Tibial artery (tissue), 4 donors: ENCODE measurements around the gene NAT9.

Experiments
- DNase-seq, 2 donors: peaks; one replicate each; pipeline ENCODE4 v3.0.0-alpha.2; 2019
- H3K27ac ChIP-seq, 2 donors: fragments of 200-600 bp; sonication (generic) in 1 of 2; 1 replicate in 1 of 2; 2 replicates in 1 of 2; pipeline ENCODE4 v1.5.1; 2018 to 2019; ENCODE audit warnings: mild to moderate bottlenecking in 1 of 2
- H3K27me3 ChIP-seq, 2 donors: fragments of 200-600 bp; sonication (generic) in 1 of 2; one replicate each; pipeline versions ENCODE4 v1.5.1 to v1.6.0; 2016 to 2019
- H3K36me3 ChIP-seq, 3 donors: fragments of 200-600 bp; sonication (generic) in 2 of 3; one replicate each; pipeline ENCODE4 v1.5.1; 2016 to 2019; ENCODE audit warnings: mild to moderate bottlenecking in 2 of 3
- H3K4me1 ChIP-seq, 4 donors: fragments of 200-600 bp; sonication (generic) in 2 of 4; 1 replicate in 3 of 4; 2 replicates in 1 of 4; pipeline ENCODE4 v1.5.1; 2016 to 2019
- H3K4me3 ChIP-seq, 2 donors: fragments of 200-600 bp; sonication (generic) in 1 of 2; 1 replicate in 1 of 2; 2 replicates in 1 of 2; pipeline ENCODE4 v1.5.1; 2018 to 2019; ENCODE audit warnings: mild to moderate bottlenecking in 2 of 2
- H3K9me3 ChIP-seq, 3 donors: fragments of 200-600 bp; sonication (generic) in 1 of 3; one replicate each; pipeline ENCODE4 v1.5.1; 2016 to 2019
- CTCF ChIP-seq, 2 experiments: fragments of 200-600 bp in 1 of 2; fragments of 450-650 bp in 1 of 2; IDR thresholded peaks; one replicate each; pipeline ENCODE4 v1.5.1; 2017 to 2019; ENCODE audit warnings: antibody characterized with exemption in 2 of 2, mild to moderate bottlenecking in 1 of 2, moderate library complexity in 1 of 2
- intact Hi-C: fragments of 100-400 bp; cut with DNase I; formaldehyde crosslinking; loops from one replicate; pipeline ENCODE4 v1.15.0; 2023; ENCODE audit warnings: low total_unique reads

NAT9 gene

GRCh38 chr17:74742153-74742515 lies 34.0 kb downstream of the NAT9 start:
- H3K4me3 ChIP-seq = no peak overlapping the region
- H3K27ac ChIP-seq = no peak overlapping the region
- no peaks in the 10 kb centered on the region for H3K36me3 ChIP-seq
- no peak for DNase-seq
- H3K9me3 ChIP-seq = no peaks in the 10 kb centered on the region
- H3K4me1 ChIP-seq = peaks cover 0 to 18% (median 16%) of the 10 kb centered on the region in 4 donors
- intact Hi-C loops = no loop called here
- no peak for TF ChIP-seq CTCF (IDR thresholded peaks at IDR 0.05)
- H3K27me3 ChIP-seq = peaks cover 0 to 60% of the 10 kb centered on the region in 2 donors

- H3K4me1 ChIP-seq = peaks cover 0 to 30% (median 23%) of the 10 kb centered on the region in 4 donors
- H3K36me3 ChIP-seq = no peaks in the 10 kb centered on the region
- H3K4me3 ChIP-seq = no peak overlapping the region
- intact Hi-C loops = no loop called here
- H3K9me3 ChIP-seq = no peaks in the 10 kb centered on the region
- TF ChIP-seq CTCF (IDR thresholded peaks at IDR 0.05) = no peak
- H3K27me3 ChIP-seq = peaks cover 0 to 74% of the 10 kb centered on the region in 2 donors
- DNase-seq = no peak
- no peak overlapping the region for H3K27ac ChIP-seq
Observed at GRCh38 chr17:74740641-74741387, 35.3 kb downstream of the NAT9 start.

GRCh38 chr17:74740173-74740572 lies 36.0 kb downstream of the NAT9 start:
- H3K36me3 ChIP-seq = no peaks in the 10 kb centered on the region
- no peaks in the 10 kb centered on the region for H3K9me3 ChIP-seq
- peaks cover 0 to 80% of the 10 kb centered on the region in 2 donors for H3K27me3 ChIP-seq
- TF ChIP-seq CTCF (IDR thresholded peaks at IDR 0.05) = no peak
- no peak for DNase-seq
- H3K4me3 ChIP-seq = no peak overlapping the region
- intact Hi-C loops = no loop called here
- peaks cover 0 to 30% (median 23%) of the 10 kb centered on the region in 4 donors for H3K4me1 ChIP-seq
- no peak overlapping the region for H3K27ac ChIP-seq

- H3K4me1 ChIP-seq = peaks cover 0 to 25% (median 20%) of the 10 kb centered on the region in 4 donors
Observed at GRCh38 chr17:74739227-74739831, 36.8 kb downstream of the NAT9 start.

More at GRCh38 chr17:74739227-74739831, 36.8 kb downstream of the NAT9 start:
- TF ChIP-seq CTCF (IDR thresholded peaks at IDR 0.05) = no peak
- no peaks in the 10 kb centered on the region for H3K36me3 ChIP-seq
- DNase-seq = no peak
- no peaks in the 10 kb centered on the region for H3K9me3 ChIP-seq
- intact Hi-C loops = no loop called here
- no peak overlapping the region for H3K4me3 ChIP-seq
- H3K27me3 ChIP-seq = peaks cover 0 to 83% of the 10 kb centered on the region in 2 donors
- no peak overlapping the region for H3K27ac ChIP-seq
